Ascending aorta (tissue), 2 donors: ENCODE measurements around the gene TJP3. TPM values are rescaled to one million over a fixed set of nuclear protein-coding genes. Genes with fewer than 3 reads are reported as not detected.
A peak's percentile ranks its signal among the peaks of the same experiment; 100 is the strongest.

Source experiments
- DNase-seq, 2 donors: peaks; one replicate each; pipeline ENCODE4 v3.0.0-alpha.2; 2019; ENCODE audit warnings: low spot score in 2 of 2
- H3K27ac ChIP-seq, 2 donors: fragments of 200-600 bp; sonication (generic); one replicate each; pipeline ENCODE4 v1.5.1; 2016 to 2017; ENCODE audit warnings: mild to moderate bottlenecking in 1 of 2
- H3K27me3 ChIP-seq: fragments of 200-600 bp; sonication (generic); one replicate; pipeline ENCODE4 v1.5.1; 2017
- H3K36me3 ChIP-seq, 2 donors: fragments of 200-600 bp; sonication (generic); one replicate each; pipeline ENCODE4 v1.5.1; 2016
- H3K4me1 ChIP-seq, 2 donors: fragments of 200-600 bp; sonication (generic); one replicate each; pipeline ENCODE4 v1.5.1; 2016 to 2017; ENCODE audit warnings: mild to moderate bottlenecking in 1 of 2
- H3K4me3 ChIP-seq, 2 donors: fragments of 200-600 bp; sonication (generic); one replicate each; pipeline ENCODE4 v1.5.1; 2016 to 2017; ENCODE audit warnings: mild to moderate bottlenecking in 1 of 2
- H3K9me3 ChIP-seq, 2 donors: fragments of 200-600 bp; sonication (generic); one replicate each; pipeline ENCODE4 v1.5.1; 2016
- CTCF ChIP-seq, 3 experiments: fragments of 200-600 bp in 2 of 3; fragments of 450-650 bp in 1 of 3; sonication (generic) in 2 of 3; IDR thresholded peaks; one replicate each; pipeline ENCODE4 v1.5.1; 2016 to 2019; ENCODE audit warnings: antibody characterized with exemption in 3 of 3, mild to moderate bottlenecking in 1 of 3, moderate library complexity in 1 of 3
- intact Hi-C: fragments of 100-400 bp; cut with DNase I; formaldehyde crosslinking; loops from one replicate; pipeline ENCODE4 v1.15.1; 2023
- total RNA-seq: library from RNA; depleted of rRNA; stranded (reverse); fragments of >200 nt; gene quantifications from one replicate; pipeline ENCODE4 v1.1.0, GENCODE V29; 2016

TJP3 gene
- total RNA-seq, 1 donor from 2014 or later, result 12.6 TPM

GRCh38 chr19:3680939-3681338, 27.2 kb upstream of the TJP3 start:
- peaks cover 0 to 5% of the 10 kb centered on the region in 2 donors for H3K9me3 ChIP-seq
- no peaks in the 10 kb centered on the region for H3K27me3 ChIP-seq
- H3K36me3 ChIP-seq, result peaks cover 8% of the 10 kb centered on the region in 2 donors
- no peak for TF ChIP-seq CTCF (IDR thresholded peaks at IDR 0.05)
- no peak overlapping the region for H3K27ac ChIP-seq
- H3K4me3 ChIP-seq, result no peak overlapping the region
- intact Hi-C loops, result no loop called here
- H3K4me1 ChIP-seq, result peaks cover 0 to 24% of the 10 kb centered on the region in 2 donors
- DNase-seq, result no peak

- Histone ChIP-seq H3K4me1 (peaks cover 0 to 31% of the 10 kb centered on the region in 2 donors), H3K27ac (peak overlapping the region in 1 of 2 donors; percentile 32), H3K4me3 (no peak overlapping the region), H3K36me3 (peaks cover 8% of the 10 kb centered on the region in 2 donors), H3K27me3 (no peaks in the 10 kb centered on the region), H3K9me3 (peaks cover 0 to 5% of the 10 kb centered on the region in 2 donors)
- intact Hi-C loops, result no loop called here
- no peak for DNase-seq
- TF ChIP-seq CTCF (IDR thresholded peaks at IDR 0.05), result no peak
These were observed 25.9 kb upstream of the TJP3 start for GRCh38 chr19:3682286-3682685.

- Histone ChIP-seq H3K36me3 (peaks cover 8% of the 10 kb centered on the region in 2 donors), H3K4me1 (peaks cover 0 to 37% of the 10 kb centered on the region in 2 donors), H3K4me3 (no peak overlapping the region), H3K27ac (peak overlapping the region in 1 of 2 donors; percentile 32), H3K9me3 (peaks cover 0 to 5% of the 10 kb centered on the region in 2 donors), H3K27me3 (no peaks in the 10 kb centered on the region)
- DNase-seq, result no peak
- TF ChIP-seq CTCF (IDR thresholded peaks at IDR 0.05), result no peak
- intact Hi-C loops, result no loop called here
These were observed 25.3 kb upstream of the TJP3 start for GRCh38 chr19:3682741-3683404.

- H3K4me1 ChIP-seq, result peaks cover 0 to 42% of the 10 kb centered on the region in 2 donors
- no peak for DNase-seq
- peaks cover 0 to 5% of the 10 kb centered on the region in 2 donors for H3K9me3 ChIP-seq
- no peak overlapping the region for H3K4me3 ChIP-seq
- no peak for TF ChIP-seq CTCF (IDR thresholded peaks at IDR 0.05)
- H3K27me3 ChIP-seq, result no peaks in the 10 kb centered on the region
- intact Hi-C loops, result loop anchor here (2.0 kb wide), 1 partner anchor 13 kb away; no protein-coding TSS in a partner anchor
- H3K36me3 ChIP-seq, result peaks cover 8% of the 10 kb centered on the region in 2 donors
- peak overlapping the region in 1 of 2 donors; percentile 63 for H3K27ac ChIP-seq
These were observed 24.7 kb upstream of the TJP3 start for GRCh38 chr19:3683405-3684053.

- intact Hi-C loops, result loop anchor here (2.0 kb wide), 1 partner anchor 13 kb away; no protein-coding TSS in a partner anchor
- Histone ChIP-seq H3K27ac (peak overlapping the region; percentile 63 to 66), H3K27me3 (no peaks in the 10 kb centered on the region), H3K9me3 (peaks cover 0 to 5% of the 10 kb centered on the region in 2 donors), H3K36me3 (peaks cover 6 to 8% of the 10 kb centered on the region in 2 donors), H3K4me3 (no peak overlapping the region), H3K4me1 (peaks cover 0 to 42% of the 10 kb centered on the region in 2 donors)
- DNase-seq, result no peak
- TF ChIP-seq CTCF (IDR thresholded peaks at IDR 0.05), result no peak
These were observed 23.9 kb upstream of the TJP3 start for GRCh38 chr19:3684054-3684816.
